ENCODE data around the gene SLC25A18.

- no peak for TF ChIP-seq POLR2A (IDR thresholded peaks at IDR 0.05; ENCODE audit: low read depth, low read length)
- TF ChIP-seq CTCF (conservative IDR thresholded peaks at IDR 0.05; ENCODE audit: low read depth, low read length), result no peak
- no peak for TF ChIP-seq ELK1 (IDR thresholded peaks at IDR 0.05; ENCODE audit: borderline replicate concordance, low read depth, low read length)
- no peak for TF ChIP-seq SMC3 (IDR thresholded peaks at IDR 0.05; ENCODE audit: low read depth, low read length)
- no peak for TF ChIP-seq BHLHE40 (IDR thresholded peaks at IDR 0.05; ENCODE audit: low read depth, low read length)
- no peak for TF ChIP-seq RCOR1 (IDR thresholded peaks at IDR 0.05; ENCODE audit: insufficient replicate concordance, low read length)
- no peak for TF ChIP-seq CHD1 (IDR thresholded peaks at IDR 0.05; ENCODE audit: low read depth, low read length)
- TF ChIP-seq NFE2L2 (IDR thresholded peaks at IDR 0.05; ENCODE audit: low read depth, low read length), result no peak
- TF ChIP-seq USF2 (IDR thresholded peaks at IDR 0.05; ENCODE audit: low read depth, low read length), result no peak
- TF ChIP-seq FOS (IDR thresholded peaks at IDR 0.05; ENCODE audit: low read depth, low read length), result no peak
These were observed 666 bp downstream of the SLC25A18 start for GRCh38 chr22:17563936-17564391.

Measured in IMR-90 (cell line).